ENCODE measurements around the gene ESR2.
"Not testable (repeated sequence)": the region's sequence is repeated elsewhere in the genome, so short reads cannot be mapped to it uniquely, and the experiment has no call there.

ESR2 gene

GRCh38 chr14:64196814-64197411 lies 97.3 kb downstream of the ESR2 start:
- DNase-seq (ENCODE audit: low spot score): peak; percentile 59

GRCh38 chr14:64196056-64196455 lies 98.1 kb downstream of the ESR2 start:
- DNase-seq (ENCODE audit: low spot score): no peak

- no peak for DNase-seq (ENCODE audit: low spot score)
Observed at GRCh38 chr14:64195199-64195598, 99.0 kb downstream of the ESR2 start.

GRCh38 chr14:64194404-64194803 lies 99.8 kb downstream of the ESR2 start:
- no peak for DNase-seq (ENCODE audit: low spot score)

GRCh38 chr14:64193821-64194220 lies 100.3 kb downstream of the ESR2 start:
- DNase-seq (ENCODE audit: low spot score): no peak

GRCh38 chr14:64191756-64192155 lies 102.4 kb downstream of the ESR2 start:
- peak; percentile 64 for DNase-seq (ENCODE audit: low spot score)

- no peak for DNase-seq (ENCODE audit: low spot score)
Observed at GRCh38 chr14:64190974-64191502, 103.1 kb downstream of the ESR2 start.

- DNase-seq (ENCODE audit: low spot score): no peak
Observed at GRCh38 chr14:64187331-64187730, 106.8 kb downstream of the ESR2 start.

- DNase-seq (ENCODE audit: low spot score): no peak
Observed at GRCh38 chr14:64186231-64187129, 107.7 kb downstream of the ESR2 start.

GRCh38 chr14:64185184-64185583 lies 109.0 kb downstream of the ESR2 start:
- no peak for DNase-seq (ENCODE audit: low spot score)

- no peak for DNase-seq (ENCODE audit: low spot score)
Observed at GRCh38 chr14:64184103-64184729, 110.0 kb downstream of the ESR2 start.

- DNase-seq (ENCODE audit: low spot score): not testable (repeated sequence)
Observed at GRCh38 chr14:64182908-64183307, 111.3 kb downstream of the ESR2 start.

- no peak for DNase-seq (ENCODE audit: low spot score)
Observed at GRCh38 chr14:64178814-64179213, 115.4 kb downstream of the ESR2 start.

- DNase-seq (ENCODE audit: low spot score): no peak
Observed at GRCh38 chr14:64176330-64176729, 117.8 kb downstream of the ESR2 start.

- DNase-seq (ENCODE audit: low spot score): no peak
Observed at GRCh38 chr14:64174922-64175782, 119.0 kb downstream of the ESR2 start.

- no peak for DNase-seq (ENCODE audit: low spot score)
Observed at GRCh38 chr14:64170181-64170580, 124.0 kb downstream of the ESR2 start.

- no peak for DNase-seq (ENCODE audit: low spot score)
Observed at GRCh38 chr14:64159588-64159987, 134.6 kb downstream of the ESR2 start.

- no peak for DNase-seq (ENCODE audit: low spot score)
Observed at GRCh38 chr14:64158608-64159007, 135.6 kb downstream of the ESR2 start.

GRCh38 chr14:64149921-64150320 lies 144.2 kb downstream of the ESR2 start:
- no peak for DNase-seq (ENCODE audit: low spot score)

GRCh38 chr14:64147126-64147790 lies 146.9 kb downstream of the ESR2 start:
- no peak for DNase-seq (ENCODE audit: low spot score)

GRCh38 chr14:64137657-64138290 lies 156.4 kb downstream of the ESR2 start:
- DNase-seq (ENCODE audit: low spot score): peak; percentile 9

Measured in hepatic stellate cell (primary cell).